ENCODE results near the gene MARCHF9.
A peak's percentile ranks its signal among the peaks of the same experiment; 100 is the strongest.

Gene MARCHF9

GRCh38 chr12:57755454-57756372, 810 bp downstream of the MARCHF9 start:
- peak in 3 of 5 experiments; percentile 44 to 50 (median 46) for DNase-seq

- DNase-seq: peak; percentile 35 to 77 (median 56)
Measured at GRCh38 chr12:57756406-57757341, 1.8 kb downstream of the MARCHF9 start.

DNA sequence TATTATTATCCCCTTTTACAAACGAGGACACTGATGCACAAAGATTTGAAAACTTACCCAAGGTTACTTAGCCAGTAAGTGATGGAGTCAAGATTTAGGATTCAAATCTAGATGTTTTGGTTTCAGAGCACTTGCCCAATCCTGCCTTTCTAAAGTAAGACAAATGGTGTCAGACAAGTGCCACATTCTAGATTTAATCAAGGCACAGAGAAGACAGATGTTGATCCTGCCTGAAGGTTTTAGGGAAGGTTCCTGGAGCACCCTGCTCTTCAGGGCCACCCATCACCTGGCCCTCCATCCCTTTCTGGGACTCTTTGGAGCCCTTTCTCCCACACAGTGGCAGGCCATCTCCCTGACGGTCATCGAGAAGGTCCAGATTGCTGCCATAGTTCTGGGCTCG, 2.9 kb downstream of the MARCHF9 start:
- DNase-seq: no peak

DNA sequence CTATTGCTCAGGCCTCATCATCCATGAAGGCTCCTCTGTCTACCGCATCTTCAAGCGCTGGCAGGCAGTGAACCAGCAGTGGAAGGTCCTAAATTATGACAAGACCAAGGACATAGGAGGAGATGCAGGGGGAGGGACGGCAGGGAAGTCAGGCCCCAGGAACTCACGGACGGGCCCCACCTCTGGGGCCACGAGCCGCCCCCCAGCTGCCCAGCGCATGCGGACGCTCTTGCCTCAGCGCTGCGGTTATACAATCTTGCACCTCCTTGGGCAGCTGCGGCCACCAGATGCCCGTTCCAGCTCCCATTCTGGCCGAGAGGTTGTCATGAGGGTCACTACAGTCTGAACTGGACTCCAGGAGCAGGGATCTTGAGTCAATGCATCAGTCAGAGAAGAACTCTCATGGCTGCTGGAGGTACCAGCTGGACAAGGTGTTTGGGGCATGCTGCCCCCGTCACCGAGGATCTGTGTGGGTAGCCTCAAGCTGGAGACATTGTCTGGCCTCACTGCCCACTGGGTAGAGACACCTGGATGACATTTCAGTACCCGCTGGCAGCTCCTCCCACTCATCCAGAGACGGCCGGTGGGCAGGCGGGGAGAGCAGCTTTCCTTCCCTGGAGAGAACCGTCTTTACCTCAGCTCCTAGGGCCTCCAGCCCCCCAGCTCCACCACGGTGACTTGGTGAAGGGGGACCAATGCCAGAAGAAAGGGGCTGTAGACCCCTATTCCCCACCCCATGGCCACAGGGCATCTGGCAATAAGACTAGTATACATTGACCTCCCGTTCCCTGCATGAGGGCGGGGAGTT, 3.9 kb downstream of the MARCHF9 start:
- DNase-seq: no peak

- peak in 2 of 5 experiments; percentile 29 to 66 for DNase-seq
Measured at GRCh38 chr12:57759360-57759980, 4.6 kb downstream of the MARCHF9 start.

DNA sequence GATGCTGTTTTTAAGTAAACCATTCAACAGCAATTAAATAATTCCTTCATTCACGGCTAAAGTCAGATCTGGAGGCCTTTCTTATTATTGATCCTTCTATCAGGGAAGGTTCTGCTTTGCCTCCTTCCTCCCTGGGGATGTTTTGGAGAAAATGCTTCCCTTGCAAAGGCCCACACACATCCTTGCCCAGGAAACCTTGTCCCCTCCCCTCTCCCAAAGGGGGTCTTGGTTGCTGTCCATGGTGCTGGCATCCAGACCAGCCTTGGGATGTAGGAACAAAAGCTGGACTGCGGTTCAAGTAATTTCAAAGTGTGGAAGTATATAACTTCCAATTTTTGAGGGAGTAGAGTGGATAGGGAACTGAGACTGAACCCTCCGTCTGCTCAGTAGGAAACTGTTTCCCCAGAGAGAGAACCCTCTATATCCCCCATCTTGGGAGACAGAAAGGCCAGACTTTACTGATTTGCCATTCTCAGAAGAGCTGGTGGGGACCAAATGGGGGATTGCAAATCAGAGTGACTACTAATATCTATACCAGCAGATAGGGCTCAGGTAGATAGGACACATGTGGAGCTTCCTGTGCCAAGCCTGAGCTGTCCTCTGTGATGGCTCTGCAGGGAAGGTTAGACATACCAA, 5.6 kb downstream of the MARCHF9 start:
- DNase-seq: no peak

GRCh38 chr12:57761391-57761998, 6.6 kb downstream of the MARCHF9 start:
- no peak for DNase-seq

DNA sequence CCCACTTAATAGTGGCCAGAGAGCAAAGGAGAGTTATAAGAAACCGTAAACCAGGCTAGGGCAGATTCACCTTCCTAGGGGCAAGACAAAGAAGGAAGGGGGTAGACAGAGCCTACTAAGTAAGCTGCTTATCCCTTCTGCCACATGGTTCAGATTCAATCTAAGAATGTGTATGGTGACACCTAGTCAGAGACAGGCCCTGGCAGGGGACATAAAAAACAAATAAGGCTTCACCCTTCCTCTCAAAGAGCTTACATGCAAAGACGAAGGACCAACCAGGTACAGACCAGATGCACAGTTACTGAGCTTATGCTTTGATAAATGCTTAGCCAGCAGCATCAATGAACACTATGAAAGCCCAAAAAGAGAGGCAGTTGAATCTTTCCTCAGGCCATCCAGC, 7.6 kb downstream of the MARCHF9 start:
- no peak for DNase-seq

DNA sequence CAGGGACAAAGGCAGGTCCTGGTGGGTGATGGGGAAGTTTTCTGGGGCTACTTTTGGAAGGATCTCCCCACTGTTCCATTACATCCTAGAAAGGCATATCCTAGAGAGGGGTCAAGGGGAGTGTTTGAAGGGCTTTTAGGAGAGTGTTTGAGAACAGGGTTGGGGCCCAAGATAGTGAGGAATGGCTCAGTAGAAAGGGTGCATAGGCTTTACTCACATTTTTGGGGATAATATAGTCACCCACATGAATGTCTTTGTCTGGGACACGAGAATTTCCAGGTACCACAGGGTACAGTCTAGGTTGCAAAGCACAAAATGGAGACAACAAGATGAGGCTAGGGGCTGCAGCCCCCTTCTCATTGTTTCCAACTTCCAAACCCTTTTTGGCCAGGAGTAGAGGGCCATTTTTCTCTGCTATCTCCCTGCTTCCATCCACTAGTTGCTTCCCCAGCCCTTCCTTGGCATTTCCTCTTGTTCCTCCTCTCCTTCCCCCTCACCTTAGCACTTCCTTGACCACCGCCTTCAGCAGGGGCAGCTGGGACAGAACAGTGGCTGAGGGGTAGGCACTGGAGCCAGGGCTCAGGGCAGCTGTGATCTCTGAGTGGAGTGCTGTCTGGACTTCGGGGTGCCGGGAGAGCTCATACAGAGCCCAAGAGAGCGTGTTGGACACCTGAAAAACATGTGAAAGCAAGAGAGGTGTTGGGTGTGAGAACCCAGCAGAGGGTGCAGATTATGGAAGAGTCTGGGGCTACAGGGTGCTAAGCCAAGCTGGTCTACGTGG, 9.2 kb downstream of the MARCHF9 start:
- no peak for DNase-seq

DNA sequence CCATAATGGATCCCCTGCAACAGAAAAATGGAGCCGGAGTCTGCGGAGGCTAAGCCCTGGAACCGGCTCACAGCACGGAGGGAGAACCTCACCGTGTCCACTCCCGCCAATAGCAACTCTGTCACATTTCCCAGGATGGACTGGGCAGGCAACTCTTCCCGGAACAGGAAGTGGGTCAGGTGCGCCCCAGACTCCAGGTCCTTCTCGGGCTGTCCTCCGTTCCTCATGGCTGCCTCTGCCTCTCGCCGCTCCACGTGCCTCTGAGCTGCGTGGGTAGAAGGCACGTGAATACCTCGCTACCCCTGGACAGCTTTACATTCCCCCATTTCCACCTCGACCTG, 9.7 kb downstream of the MARCHF9 start:
- DNase-seq: peak in 1 of 5 experiments; percentile 23

DNA sequence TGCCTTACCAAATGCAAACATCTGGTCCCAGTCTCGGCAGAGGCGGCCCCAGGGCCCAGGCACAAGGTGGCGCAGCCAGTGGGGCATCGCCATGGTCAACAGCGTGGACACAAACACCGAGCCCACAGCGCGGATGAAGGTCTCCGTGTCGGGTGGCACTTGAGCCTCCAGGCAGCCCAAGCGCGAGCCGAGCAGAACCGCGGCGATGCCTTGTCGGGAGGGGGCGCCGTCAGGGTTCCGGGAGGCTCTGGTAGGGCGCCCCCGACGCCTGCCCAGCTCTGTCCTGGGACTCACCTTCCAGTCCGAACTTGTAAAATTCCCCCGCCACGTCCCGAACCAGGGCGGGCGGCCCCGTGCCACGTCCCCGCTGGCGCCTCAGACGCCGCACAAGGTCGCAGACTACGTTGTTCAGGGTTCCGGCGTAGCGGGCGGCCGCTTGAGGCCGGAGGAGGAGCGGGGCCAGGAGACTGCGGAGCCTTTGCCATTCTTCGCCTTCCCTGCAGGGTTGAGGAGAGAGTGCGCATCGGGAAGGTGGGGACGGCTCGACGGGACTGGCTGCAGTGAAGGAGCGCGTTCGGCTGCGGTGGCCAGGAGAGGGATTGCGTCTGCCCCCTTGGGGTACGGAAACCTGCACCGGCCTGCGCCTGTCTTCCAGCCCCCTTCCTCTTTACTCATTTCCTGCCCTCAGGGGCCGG, 10.2 kb downstream of the MARCHF9 start:
- DNase-seq: peak in 3 of 5 experiments; percentile 31 to 51 (median 47)

DNA sequence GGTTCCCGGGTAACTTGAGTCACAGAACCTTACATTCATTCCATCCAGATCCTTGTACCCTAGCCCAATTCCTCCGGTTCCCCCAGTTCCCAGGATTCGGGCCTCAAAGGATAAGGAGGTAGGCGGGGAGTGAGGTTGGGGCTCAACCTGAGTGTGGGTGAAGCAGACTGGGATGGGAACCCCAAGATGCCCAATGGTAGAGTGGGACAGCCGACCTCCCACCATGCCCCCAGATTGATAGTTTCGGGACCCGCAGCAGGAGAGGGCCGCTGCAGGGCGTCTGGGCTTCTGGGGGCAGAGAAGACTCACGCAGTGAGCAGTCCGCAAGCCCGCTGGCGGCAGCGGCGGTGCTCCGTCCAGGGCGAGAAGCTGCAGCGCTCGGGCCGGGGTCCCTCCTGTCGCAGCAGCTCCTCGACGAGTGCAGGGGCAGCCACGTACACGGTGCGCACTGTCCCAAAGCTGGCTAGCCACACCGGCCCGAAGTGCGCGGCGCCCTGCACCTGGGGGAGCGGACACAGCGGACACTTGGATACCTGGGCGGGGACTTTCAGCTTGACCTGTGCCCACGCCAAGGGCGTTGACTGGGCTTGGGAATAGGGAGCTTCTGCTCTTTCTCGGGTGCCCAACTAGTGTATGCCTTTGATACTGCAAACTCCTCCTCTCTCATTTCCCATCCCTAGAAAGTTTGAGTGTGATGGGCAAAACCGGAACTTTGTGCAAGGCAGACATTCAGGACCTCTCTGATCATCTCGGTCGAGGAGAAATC, 11.0 kb downstream of the MARCHF9 start:
- DNase-seq: no peak

GRCh38 chr12:57766464-57767304, 11.8 kb downstream of the MARCHF9 start, which contains the start of gene CYP27B1:
CYP27B1 (minus strand) TSS chr12:57767078; CDS start chr12:57767041, 37 bp downstream.
- DNase-seq: no peak

GRCh38 chr12:57767305-57767698, 12.4 kb downstream of the MARCHF9 start:
- no peak for DNase-seq

DNA sequence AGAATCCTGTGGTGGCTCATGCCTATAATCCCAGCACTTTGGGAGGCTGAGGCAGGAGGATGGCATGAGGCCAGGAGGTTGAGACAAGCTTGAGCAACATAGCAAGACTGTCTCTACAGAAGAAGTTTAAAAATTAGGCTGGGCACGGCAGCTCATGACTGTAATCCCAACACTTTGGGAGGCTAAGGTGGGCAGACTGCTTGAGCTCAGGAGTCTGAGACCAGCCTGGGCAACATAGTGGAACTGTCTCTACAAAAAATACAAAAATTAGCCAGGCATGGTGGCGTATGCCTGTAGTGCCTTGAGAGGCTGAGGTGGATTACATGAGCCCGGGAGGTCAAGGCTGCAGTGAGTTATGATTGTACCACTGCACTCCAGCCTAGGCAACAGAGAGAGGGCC, 13.0 kb downstream of the MARCHF9 start:
- DNase-seq: no peak

DNA sequence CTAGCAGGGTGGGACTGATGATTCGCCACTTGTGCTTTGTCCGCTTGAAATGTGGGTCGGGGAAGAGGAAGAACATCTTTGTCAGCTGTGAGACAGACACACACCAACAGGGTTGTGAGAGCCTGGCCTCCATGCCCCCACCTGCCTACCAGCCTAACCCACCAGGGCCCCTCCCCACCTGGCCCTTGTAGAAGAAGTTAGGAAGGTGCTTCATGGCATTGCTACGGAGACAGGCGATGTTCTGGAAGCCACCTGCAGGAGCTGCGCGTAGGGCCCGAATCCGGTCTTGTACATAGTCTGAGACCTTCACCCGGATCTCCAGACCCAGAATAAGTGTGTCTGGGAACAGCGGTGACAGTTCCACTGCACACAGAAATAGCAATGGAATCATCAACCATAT, 14.7 kb downstream of the MARCHF9 start:
- DNase-seq: no peak

- no peak for DNase-seq
Measured at GRCh38 chr12:57770734-57771133, 15.8 kb downstream of the MARCHF9 start.

Measured in T-helper 2 cell (primary cell).